HEK293T (cell line): ENCODE data around the gene SEL1L.
"Not testable (repeated sequence)": the region's sequence is repeated elsewhere in the genome, so short reads cannot be mapped to it uniquely, and the experiment has no call there.

Experiments used
- CTCF ChIA-PET: fragments of 350-600 bp; formaldehyde crosslinking; extraction: SDS; loops from one replicate; lab custom pipeline; 2021; ENCODE audit warnings: antibody characterized with exemption, inconsistent platforms; lab: Yijun Ruan, JAX
- POLR2A ChIA-PET: fragments of 350-600 bp; formaldehyde crosslinking; extraction: SDS; loops from one replicate; lab custom pipeline; 2020; ENCODE audit warnings: antibody characterized with exemption, inconsistent platforms; lab: Yijun Ruan, JAX
- DNase-seq: peaks from one replicate; pipeline ENCODE4 v3.0.0; 2012; ENCODE audit warnings: mixed read lengths; ENCODE audit errors: extremely low spot score
- ARNT ChIP-seq: fragments of 450-650 bp; IDR thresholded peaks from 2 replicates; pipeline ENCODE4 v1.6.1; 2017; ENCODE audit warnings: mild to moderate bottlenecking
- BHLHE40 ChIP-seq: fragments of 450-650 bp; IDR thresholded peaks from 2 replicates; pipeline ENCODE4 v1.6.1; 2016; ENCODE audit warnings: mild to moderate bottlenecking, moderate library complexity, borderline replicate concordance
- CTBP1 ChIP-seq: fragments of 450-650 bp; IDR thresholded peaks from 2 replicates; pipeline ENCODE4 v1.6.1; 2016; ENCODE audit warnings: borderline replicate concordance
- ELF4 ChIP-seq: fragments of 450-650 bp; IDR thresholded peaks from 2 replicates; pipeline ENCODE4 v1.6.1; 2017; ENCODE audit warnings: antibody characterized with exemption
- FOXA1 ChIP-seq: fragments of 450-650 bp; IDR thresholded peaks from 2 replicates; pipeline ENCODE4 v1.6.1; 2016; ENCODE audit warnings: mild to moderate bottlenecking
- FOXK2 ChIP-seq: fragments of 450-650 bp; IDR thresholded peaks from 2 replicates; pipeline ENCODE4 v1.6.1; 2016; ENCODE audit warnings: mild to moderate bottlenecking
- FOXM1 ChIP-seq: fragments of 450-650 bp; IDR thresholded peaks from 2 replicates; pipeline ENCODE4 v1.6.1; 2017; ENCODE audit warnings: mild to moderate bottlenecking, borderline replicate concordance
- HDGF ChIP-seq: fragments of 450-650 bp; IDR thresholded peaks from 2 replicates; pipeline ENCODE4 v1.6.1; 2017; ENCODE audit warnings: antibody characterized with exemption, borderline replicate concordance
- L3MBTL2 ChIP-seq: fragments of 450-650 bp; conservative IDR thresholded peaks from 2 replicates; pipeline ENCODE4 v1.6.1; 2016; ENCODE audit warnings: mild to moderate bottlenecking
- LEF1 ChIP-seq: fragments of 450-650 bp; IDR thresholded peaks from 2 replicates; pipeline ENCODE4 v1.6.1; 2017; ENCODE audit warnings: mild to moderate bottlenecking, borderline replicate concordance
- NFRKB ChIP-seq: fragments of 450-650 bp; IDR thresholded peaks from 2 replicates; pipeline ENCODE4 v1.6.1; 2016; ENCODE audit warnings: mild to moderate bottlenecking, moderate library complexity
- SP1 ChIP-seq: fragments of 450-650 bp; IDR thresholded peaks from 2 replicates; pipeline ENCODE4 v1.6.1; 2017
- SUZ12 ChIP-seq: fragments of 450-650 bp; IDR thresholded peaks from 2 replicates; pipeline ENCODE4 v1.6.1; 2016; ENCODE audit warnings: mild to moderate bottlenecking
- TARDBP ChIP-seq: fragments of 450-650 bp; IDR thresholded peaks from 2 replicates; pipeline ENCODE4 v1.6.1; 2016
- ZNF384 ChIP-seq: fragments of 450-650 bp; IDR thresholded peaks from 2 replicates; pipeline ENCODE4 v1.6.1; 2016
- TF ChIP-seq, protein P1 (sequence below): fragments of 450-650 bp; IDR thresholded peaks from 2 replicates; pipeline ENCODE4 v1.6.1; 2016

The SEL1L gene

DNA sequence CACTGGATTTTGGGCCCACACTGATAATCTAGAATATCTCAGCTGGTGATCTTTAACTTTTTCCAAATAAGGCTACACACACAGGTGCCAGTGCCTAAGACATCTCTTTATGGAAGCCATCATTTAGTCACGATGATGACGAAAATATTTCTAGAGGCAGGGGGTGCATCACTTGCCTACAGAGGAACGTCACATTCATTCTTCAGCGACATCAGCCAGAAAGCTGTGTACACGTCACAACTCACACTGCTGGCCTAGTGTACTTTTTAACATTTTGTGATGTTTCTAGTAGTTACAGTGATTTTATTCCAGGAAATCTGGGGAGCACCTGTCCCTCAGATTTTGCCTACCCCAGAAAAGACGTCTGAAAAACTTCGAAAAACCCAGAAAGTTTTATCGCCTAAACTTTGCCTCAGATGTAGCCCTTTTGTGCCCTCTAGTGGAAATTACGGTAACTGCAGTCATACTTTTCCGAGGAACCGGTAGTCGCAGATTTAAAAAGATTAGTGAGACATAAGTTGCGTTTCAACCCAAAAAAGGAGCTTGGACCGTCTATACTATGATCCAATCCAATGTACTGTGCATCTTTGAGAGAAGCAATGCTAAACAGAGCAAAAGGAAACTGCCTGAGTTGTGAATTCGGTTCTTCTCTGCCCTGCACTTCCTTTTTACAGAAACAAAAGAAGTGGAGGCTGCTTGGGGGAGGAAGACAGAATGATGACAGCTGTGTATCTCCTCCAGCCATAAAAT lies 69.2 kb downstream of the SEL1L start:
- POLR2A ChIA-PET, result no interaction called here
- peak; percentile 51 for DNase-seq
- no peak for TF ChIP-seq L3MBTL2
- no peak for TF ChIP-seq NFRKB
- TF ChIP-seq ARNT, result no peak
- TF ChIP-seq FOXM1, result no peak
- no peak for TF ChIP-seq SUZ12
- no peak for TF ChIP-seq TARDBP
- TF ChIP-seq FOXA1, result no peak
- no peak for TF ChIP-seq BHLHE40
- no peak for TF ChIP-seq HDGF
- no peak for TF ChIP-seq ZNF384
- TF ChIP-seq, protein P1, sequence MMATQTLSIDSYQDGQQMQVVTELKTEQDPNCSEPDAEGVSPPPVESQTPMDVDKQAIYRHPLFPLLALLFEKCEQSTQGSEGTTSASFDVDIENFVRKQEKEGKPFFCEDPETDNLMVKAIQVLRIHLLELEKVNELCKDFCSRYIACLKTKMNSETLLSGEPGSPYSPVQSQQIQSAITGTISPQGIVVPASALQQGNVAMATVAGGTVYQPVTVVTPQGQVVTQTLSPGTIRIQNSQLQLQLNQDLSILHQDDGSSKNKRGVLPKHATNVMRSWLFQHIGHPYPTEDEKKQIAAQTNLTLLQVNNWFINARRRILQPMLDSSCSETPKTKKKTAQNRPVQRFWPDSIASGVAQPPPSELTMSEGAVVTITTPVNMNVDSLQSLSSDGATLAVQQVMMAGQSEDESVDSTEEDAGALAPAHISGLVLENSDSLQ, result no peak
- no peak for TF ChIP-seq CTBP1
- no peak for TF ChIP-seq ELF4
- no peak for TF ChIP-seq SP1
- no peak for TF ChIP-seq FOXK2
- TF ChIP-seq LEF1, result no peak
- CTCF ChIA-PET, result interaction anchor here (0.6 to 1.5 kb wide), 12 partner anchors 9 to 521 kb away, joined by 3 to 12 read pairs (median 4); partner anchors contain the start of gene TSHR

DNA sequence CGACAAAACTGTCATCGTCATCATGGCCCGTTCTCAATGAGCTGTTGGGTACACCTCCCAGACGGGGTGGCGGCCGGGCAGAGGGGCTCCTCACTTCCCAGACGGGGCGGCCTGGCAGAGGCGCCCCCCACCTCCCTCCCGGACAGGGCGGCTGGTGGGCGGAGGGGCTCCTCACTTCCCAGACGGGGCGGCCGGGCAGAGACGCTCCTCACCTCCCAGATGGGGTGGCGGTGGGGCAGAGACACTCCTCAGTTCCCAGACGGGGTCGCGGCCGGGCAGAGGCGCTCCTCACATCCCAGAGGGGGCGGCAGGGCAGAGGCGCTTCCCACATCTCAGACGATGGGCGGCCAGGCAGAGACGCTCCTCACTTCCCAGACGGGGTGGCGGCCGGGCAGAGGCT lies 71.3 kb downstream of the SEL1L start:
- DNase-seq, CTCF ChIA-PET: not testable (repeated sequence)

DNA sequence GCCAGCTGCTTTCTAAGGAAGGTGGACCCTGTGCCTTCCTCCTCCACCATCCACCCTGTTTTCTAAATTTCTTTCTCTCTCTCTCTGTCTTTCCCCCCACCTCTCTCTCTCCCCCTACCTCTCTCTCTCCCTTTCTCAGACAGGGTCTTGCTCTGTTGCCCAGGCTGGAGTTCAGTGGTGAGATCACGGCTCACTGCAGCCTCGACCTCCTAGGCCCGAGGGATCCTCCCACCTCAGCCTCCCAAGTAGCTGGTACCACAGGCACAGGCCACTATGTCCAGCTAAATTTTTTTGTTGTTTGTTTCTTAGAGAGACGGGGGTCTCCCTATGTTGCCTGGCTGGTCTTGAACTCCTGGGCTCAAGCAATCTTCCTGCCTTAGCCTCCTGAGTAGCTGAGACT lies 73.7 kb downstream of the SEL1L start:
- DNase-seq, result no peak
- CTCF ChIA-PET, result interaction anchor here (1.1 to 1.2 kb wide), 2 partner anchors 27 to 190 kb away, joined by 3 read pairs; no protein-coding TSS in a partner anchor
- no peak for TF ChIP-seq TARDBP
- TF ChIP-seq SUZ12, result no peak
- TF ChIP-seq SP1, result no peak
- no peak for TF ChIP-seq L3MBTL2
- no peak for TF ChIP-seq ZNF384
- TF ChIP-seq FOXA1, result no peak
- TF ChIP-seq FOXM1, result no peak
- no peak for TF ChIP-seq ELF4
- no peak for TF ChIP-seq ARNT
- TF ChIP-seq LEF1, result no peak
- no peak for TF ChIP-seq CTBP1
- TF ChIP-seq, protein P1, result no peak
- TF ChIP-seq BHLHE40, result no peak
- no peak for TF ChIP-seq HDGF
- TF ChIP-seq FOXK2, result no peak
- TF ChIP-seq NFRKB, result no peak
- POLR2A ChIA-PET, result interaction anchor here (1.3 kb wide), 1 partner anchor 290 kb away, joined by 3 read pairs; no protein-coding TSS in a partner anchor

More for the DNA sequence above, 71.3 kb downstream of the SEL1L start:
- POLR2A ChIA-PET, result not testable (repeated sequence)

DNA sequence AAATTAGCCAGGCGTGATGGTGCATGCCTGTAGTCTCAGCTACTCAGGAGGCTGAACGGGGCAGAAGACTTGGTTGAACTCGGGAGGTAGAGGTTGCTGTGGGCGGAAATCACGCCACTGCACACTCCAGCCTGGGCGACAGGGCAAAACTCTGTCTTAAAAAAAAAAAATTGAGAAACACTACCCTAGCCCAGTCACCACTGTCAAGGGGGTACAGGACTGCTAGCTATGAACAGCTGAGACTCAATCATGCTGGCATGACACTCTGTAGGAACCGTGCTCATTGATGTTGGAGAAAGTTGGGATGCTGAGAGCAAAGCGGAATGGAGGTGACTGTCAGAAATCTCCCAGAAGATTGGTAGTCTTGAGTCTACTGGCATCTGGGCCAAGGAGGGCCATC lies 75.3 kb downstream of the SEL1L start:
- TF ChIP-seq TARDBP (no peak), CTBP1 (no peak), NFRKB (no peak), BHLHE40 (no peak), ELF4 (no peak)
- CTCF ChIA-PET, result no interaction called here
- no peak for DNase-seq
- POLR2A ChIA-PET, result no interaction called here

DNA sequence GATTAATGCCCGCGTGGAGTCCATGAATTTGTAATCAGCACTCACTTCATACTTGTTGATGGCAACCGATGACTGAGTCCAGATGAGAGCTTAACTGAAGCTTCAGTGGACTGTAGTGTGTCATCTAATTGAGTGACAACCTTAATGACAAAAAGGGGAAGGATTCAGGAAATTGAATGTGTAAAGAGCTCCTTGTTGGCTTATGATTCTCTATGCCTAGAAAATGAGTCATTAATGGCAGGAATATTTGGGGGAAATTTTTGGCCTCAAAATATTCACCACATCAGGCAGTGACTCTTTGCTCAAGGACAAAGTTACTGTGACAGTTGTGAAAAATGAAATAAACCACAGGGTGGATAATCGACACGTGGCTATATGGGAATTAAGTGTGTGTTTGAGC lies 78.3 kb downstream of the SEL1L start:
- CTCF ChIA-PET, result interaction anchor here (0.6 to 1.5 kb wide), 3 partner anchors 186 to 190 kb away, joined by 3 to 6 read pairs (median 3); no protein-coding TSS in a partner anchor
- no peak for DNase-seq
- TF ChIP-seq LEF1, result no peak
- TF ChIP-seq ZNF384, result no peak
- no peak for TF ChIP-seq FOXM1
- no peak for TF ChIP-seq FOXA1
- TF ChIP-seq TARDBP, result no peak
- no peak for TF ChIP-seq SP1
- no peak for TF ChIP-seq NFRKB
- no peak for TF ChIP-seq SUZ12
- no peak for TF ChIP-seq FOXK2
- no peak for TF ChIP-seq ELF4
- no peak for TF ChIP-seq HDGF
- TF ChIP-seq BHLHE40, result no peak
- TF ChIP-seq L3MBTL2, result no peak
- no peak for TF ChIP-seq ARNT
- TF ChIP-seq, protein P1, result no peak
- no peak for TF ChIP-seq CTBP1
- POLR2A ChIA-PET, result interaction anchor here (1.5 to 2.0 kb wide), 2 partner anchors 19 to 236 kb away, joined by 6 read pairs; no protein-coding TSS in a partner anchor

DNA sequence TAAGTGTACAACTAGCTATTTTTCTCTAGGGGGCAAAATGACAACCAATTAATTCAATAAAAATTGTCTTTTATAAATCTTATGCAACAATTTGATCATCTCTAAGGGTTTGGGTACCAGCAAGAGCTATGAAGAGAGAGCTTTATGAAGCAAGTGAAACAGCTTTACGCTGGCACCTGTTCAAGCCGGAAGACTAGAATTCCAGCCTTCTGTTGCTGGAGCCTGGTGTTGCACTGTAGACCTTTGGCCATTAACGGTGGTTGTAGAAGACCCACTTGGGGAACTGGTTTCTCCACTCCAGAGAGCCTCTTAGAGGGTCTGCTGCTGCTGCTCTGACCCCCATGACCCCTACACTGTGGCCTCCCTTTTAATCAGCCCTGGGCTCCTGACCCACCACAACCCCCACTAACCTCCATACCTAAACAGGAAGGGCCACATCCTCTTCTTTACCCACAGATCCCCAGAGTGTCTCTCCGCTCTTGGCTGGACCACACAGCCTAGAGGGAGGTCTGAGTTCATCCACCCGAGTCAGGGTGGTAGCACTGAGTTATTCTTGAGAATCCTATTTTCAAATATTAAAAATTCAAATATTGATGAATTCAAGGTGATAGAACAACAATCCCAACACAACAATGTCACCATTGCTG lies 79.0 kb downstream of the SEL1L start:
- TF ChIP-seq SUZ12 (no peak), FOXA1 (no peak), L3MBTL2 (no peak), CTBP1 (no peak), NFRKB (no peak), ARNT (no peak), SP1 (no peak), FOXM1 (no peak)
- TF ChIP-seq, protein P1, result no peak
- no peak for DNase-seq
- ChIA-PET POLR2A (interaction anchor here (2.0 kb wide), 1 partner anchor 236 kb away, joined by 6 read pairs; no protein-coding TSS in a partner anchor), CTCF (interaction anchor here (1.1 to 1.5 kb wide), 2 partner anchors 184 to 185 kb away, joined by 3 read pairs; no protein-coding TSS in a partner anchor)
